GM18505 (cell line): Measurements from ENCODE around the gene NLGN4Y.

ENCODE experiments used
- ATAC-seq: cut with Tn5 transposase; IDR thresholded peaks from one replicate; pipeline ENCODE4 v1.9.1; 2021; ENCODE audit not compliant: unreplicated experiment
- POLR2A ChIP-seq: IDR thresholded peaks from 4 replicates; pipeline ENCODE4 v1.6.1; 2011; ENCODE audit warnings: borderline replicate concordance; ENCODE audit not compliant: insufficient read depth, insufficient read length; ENCODE audit errors: extremely low read depth

NLGN4Y gene

DNA sequence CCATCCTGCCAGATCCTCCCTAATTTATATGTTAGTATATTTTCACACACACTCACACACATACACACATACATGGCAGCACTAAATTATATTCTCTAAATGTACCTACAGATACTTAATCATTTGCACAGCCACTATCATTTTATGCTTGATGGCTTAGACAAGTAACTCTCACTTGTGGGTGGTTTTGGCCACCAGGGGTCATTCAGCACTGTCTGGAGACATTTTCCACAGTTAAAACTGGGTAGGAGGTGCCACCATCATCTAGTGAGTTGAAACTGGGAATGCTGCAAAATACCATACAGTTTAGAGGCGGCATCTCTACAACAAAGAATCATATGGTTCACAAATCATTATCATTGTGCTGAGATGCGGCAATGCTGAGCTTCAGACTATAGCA, 94.2 kb downstream of the NLGN4Y start:
- no peak for ATAC-seq
- no peak for TF ChIP-seq POLR2A

DNA sequence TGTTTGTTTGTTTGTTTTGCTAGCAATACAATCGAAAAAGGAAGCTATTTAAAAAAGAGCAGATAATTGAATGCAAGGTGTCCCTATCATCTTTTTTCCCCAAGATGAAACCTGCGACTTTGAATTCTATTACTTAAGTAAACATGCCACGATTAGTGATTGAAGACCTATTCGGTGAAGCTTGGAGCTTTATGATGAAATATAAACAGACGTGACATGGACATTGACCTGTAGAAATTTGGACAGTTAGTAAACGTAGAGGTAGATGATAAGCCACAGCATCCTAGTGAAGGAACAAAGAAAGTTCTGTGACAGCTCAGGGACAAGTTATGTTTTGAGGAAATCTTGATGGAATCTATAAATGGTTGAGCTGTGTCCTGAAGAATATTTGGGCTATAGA, 103.9 kb downstream of the NLGN4Y start:
- TF ChIP-seq POLR2A: no peak
- no peak for ATAC-seq

DNA sequence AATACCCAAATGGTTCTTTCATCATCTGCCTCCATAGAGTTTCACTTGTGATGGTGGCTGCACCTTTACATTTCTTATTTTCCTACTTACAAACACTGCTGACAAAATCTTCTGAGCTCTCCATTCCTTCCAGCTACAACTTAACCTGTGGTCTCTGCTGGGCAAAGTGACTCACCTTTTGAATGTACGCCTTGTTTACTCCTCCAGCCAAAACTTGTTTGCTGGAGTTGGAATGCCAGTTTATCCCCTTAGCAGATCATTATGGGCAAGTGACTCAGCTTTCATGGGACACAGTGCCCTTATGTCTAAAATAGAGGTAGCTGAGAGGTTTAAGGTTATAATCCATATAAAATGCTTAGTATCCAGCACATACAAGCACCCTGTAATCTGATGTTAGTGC, 107.3 kb downstream of the NLGN4Y start:
- no peak for TF ChIP-seq POLR2A
- ATAC-seq: no peak

DNA sequence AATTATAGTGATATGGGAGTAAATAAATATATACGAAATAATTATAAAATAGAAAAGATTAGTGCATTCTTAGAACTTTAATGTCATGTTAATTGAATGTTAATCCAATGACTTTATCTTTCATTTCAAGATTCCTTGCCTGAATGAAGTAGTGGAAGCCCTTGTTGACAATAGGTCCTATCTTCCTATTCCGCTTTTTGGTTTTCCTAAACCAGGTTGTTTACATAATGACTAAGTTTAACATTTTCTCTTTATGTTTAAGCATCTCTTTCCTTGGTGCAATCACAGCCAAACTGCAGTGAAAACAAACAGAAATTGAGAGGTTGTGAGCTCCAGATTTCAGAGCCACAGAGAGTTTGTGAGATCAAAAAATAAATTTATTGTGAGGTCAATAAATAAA, 109.4 kb downstream of the NLGN4Y start:
- no peak for ATAC-seq
- TF ChIP-seq POLR2A: no peak

DNA sequence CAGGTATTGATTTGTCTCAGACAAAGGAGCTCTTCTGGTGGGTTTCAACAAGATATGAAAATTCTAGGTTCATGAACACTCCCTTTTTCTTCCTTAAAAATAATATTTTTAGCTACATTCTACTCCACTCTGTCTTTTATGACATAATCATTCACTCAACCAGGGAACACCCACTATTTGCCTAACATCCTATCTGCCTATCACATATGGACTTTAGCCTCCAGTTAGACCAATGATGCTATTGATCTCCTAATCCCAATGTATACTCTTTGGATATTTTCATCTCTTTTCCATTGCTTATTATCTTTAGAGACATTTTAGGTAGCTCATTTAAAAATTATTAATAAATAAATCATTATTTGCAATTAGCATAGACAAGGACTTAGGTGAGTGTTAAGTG, 110.6 kb downstream of the NLGN4Y start:
- no peak for TF ChIP-seq POLR2A
- no peak for ATAC-seq

DNA sequence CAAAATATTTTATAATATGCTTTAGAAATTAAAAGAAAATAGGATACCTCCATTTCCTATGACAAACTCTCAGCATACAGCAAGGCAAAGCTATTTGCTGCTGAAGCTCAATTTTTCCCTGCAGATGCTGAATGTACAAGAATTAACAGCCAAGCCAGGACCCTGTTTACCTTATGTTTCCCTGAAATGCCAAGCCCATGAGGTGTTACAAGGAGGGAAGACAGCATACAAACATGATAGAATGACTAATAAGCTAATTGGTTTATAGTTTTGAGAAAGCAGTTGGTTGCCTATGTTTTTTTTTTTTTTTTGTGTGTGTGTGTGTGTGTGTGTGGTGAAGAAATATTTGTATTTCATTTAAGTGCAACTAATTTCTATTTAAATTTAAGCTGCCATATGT, 113.2 kb downstream of the NLGN4Y start:
- no peak for TF ChIP-seq POLR2A
- ATAC-seq: no peak

DNA sequence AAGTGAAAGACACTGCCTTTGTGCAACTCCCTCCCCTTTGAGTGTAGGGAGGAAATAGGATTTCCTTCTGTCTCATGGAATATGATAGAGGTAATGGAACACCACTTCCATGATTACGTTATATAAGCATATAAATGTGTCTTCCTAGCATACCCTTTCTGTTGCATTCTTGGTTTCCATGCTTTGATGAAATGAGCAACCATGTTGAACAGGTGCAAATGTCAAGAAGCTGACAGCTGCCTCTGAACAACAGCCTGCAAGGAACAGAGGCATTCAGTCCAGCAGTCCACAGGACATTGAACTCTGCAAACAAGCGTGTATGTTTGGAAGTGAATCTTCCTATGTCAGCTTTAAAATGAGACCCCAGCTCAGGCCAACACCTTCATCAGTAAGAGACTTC, 117.5 kb downstream of the NLGN4Y start:
- no peak for ATAC-seq
- TF ChIP-seq POLR2A: no peak

DNA sequence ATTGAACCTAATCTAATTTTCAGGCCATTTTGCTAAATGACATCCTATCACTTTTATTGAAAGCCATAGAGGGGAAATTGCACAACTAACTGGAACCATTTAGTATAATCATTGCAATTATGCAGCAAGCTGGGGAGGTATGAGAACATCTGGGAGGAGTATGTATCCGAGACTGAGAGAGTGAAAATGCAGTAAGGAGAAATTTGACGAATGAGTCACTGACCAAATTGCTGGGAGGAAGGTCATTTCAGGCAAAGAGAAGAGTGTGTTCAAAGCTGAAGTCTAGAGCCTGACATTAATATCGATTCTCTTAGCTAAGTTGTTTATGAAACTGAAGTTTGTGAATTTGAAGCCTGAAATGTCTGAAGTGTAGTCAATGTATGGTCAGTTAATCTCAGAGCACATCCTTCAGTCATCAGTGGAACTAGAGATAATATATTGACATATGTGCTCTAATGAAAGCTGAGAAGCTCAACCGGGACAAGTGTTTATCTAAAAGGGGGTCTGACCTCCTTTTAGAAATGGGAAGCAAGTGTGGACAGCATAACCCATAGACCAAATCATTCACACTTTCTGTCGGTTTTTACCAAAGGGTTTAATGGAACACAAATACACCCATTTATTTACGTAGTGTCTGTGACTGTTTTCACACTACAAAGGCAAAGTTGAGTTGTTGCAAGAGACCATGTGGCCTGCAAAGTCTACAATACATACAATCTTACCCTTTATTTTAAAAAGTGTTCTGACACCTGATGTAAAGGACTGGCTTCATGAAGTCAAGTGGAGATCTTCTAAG, 120.0 kb downstream of the NLGN4Y start:
- no peak for ATAC-seq
- no peak for TF ChIP-seq POLR2A

DNA sequence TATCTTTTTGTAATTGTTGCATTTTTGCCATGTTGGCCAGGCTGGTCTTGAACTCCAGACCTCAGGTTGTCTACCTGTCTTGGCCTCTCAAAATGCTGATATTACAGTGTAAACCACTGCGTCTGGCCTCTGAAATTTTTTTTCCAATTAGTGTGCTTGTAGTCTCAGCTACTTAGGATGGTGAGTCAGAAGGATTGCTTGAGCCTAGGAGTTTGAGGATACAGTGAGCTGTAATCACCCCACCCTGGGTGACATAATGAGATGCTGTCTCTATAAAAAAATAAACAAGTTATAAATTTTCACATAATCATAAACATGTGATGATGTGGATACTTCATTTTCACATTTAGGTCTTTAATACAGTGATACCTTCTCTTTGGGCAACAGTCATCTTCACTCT, 154.9 kb downstream of the NLGN4Y start:
- ATAC-seq: no peak
- no peak for TF ChIP-seq POLR2A

DNA sequence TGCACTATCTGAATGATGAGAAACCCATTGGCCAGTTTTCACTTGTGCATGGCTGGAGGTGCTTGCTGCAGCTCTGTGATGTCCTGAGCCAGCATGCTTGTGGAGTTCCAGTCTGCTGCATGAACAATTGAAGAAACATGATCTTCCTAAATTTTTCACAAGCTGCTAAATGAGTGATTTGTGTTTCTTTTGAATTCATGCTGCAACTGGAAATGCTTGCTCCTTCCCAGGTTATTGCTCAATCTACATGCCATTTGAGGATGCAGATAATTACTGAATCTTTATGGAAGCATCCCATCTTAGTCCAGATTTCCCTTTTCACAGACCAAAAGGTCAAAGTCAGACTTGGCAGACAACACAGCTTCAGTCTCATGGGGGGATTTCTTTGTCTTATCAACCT, 170.2 kb downstream of the NLGN4Y start:
- no peak for ATAC-seq
- no peak for TF ChIP-seq POLR2A

DNA sequence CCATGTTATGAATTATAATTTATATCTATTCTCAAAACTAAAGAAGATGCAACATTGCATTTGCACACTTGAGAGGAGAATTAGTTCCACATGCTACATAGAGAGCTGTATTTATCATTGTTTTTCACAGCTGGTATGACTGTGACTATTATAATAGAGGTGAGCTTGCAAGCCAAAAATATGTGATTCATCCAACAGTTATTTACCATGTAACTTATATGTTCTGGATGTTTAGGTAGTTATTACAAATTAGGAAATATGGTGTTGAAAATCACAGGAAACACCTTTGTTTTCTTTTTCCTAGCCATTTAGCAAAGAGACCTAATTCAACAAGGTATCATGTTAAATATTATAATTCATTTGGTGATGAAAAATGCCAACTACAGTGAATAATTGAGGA, 183.8 kb downstream of the NLGN4Y start:
- no peak for TF ChIP-seq POLR2A
- no peak for ATAC-seq

DNA sequence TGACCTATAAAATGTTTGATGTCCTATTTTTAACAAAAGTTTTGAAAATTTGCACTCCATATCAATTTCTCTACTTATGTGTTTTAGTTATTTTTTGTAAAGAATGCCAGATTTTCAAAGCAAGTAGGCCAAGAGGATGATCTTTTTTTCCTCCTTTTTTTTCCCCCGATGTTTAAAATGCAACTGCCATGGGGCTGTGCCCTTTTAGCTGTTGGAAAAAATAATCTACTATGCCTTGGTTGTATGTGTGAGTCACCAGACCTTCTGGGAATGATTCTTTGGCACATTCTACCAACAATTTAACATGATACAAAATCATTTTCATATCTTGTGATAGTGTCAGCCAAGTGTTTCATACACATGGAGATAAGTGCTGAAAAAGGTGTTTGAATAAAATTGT, 217.3 kb downstream of the NLGN4Y start:
- ATAC-seq: no peak
- TF ChIP-seq POLR2A: no peak

DNA sequence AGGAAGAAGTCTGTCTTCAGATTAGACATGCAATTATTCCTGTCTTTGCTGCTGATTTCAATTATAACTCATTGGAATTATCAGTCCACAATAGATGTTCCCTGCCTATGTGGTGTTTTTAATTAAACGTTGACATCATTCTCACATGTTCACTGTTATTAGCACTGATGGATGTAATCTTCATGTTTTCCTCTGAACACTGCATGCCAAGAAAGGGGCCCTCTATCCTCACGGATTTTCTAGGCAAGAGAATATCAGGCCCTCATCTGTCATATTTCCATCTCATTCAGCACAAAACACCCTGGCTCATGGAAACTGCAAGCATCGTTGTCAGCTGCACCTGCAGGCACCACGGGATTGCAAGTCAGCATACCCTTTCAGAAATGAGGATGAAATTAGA, 224.0 kb downstream of the NLGN4Y start:
- ATAC-seq: no peak
- TF ChIP-seq POLR2A: no peak

DNA sequence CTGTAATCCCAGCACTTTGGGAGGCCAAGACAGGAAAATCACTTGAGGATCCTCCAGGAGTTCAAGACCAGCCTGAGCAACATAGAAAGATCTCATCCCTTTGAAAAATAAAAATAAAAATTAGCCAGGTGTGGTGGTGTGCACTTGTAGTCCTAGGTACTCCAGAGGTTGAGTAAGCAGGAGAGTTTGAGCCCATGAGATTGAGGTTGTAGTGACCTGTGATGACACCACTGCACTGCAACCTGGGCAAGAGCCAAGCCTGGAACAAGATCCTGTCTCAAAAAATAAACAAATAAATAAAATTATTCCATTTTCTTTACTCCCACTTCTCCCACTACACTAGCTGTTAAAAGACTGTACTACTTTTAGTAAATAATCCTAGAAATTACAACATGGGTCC, 231.2 kb downstream of the NLGN4Y start:
- no peak for TF ChIP-seq POLR2A
- ATAC-seq: no peak

DNA sequence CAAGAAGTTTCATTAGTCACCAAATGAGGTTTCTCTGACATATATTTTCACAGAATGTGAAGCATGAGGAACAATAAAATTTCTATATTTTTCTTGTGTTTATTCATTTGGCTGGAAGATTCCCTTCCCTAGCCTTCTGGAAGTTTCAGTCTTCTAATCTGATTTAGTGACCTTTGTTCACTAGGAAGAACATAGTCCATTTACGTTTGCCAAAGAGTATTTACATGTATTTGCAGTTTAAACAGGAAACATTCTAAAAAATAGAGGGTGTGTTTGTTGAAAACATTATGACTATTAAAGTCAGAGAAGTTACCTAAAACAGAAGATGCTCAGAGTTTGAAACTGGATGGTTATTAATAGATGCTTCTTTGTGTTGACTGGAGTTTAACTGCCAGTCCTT, 238.6 kb downstream of the NLGN4Y start:
- TF ChIP-seq POLR2A: no peak
- no peak for ATAC-seq
